Right kidney (tissue), 1 donor: ENCODE measurements around the gene FBXL7.

Source experiments
- DNase-seq: peaks from one replicate; pipeline ENCODE4 v3.0.0-alpha.2; 2016

Gene FBXL7

GRCh38 chr5:15614679-15615078, 114.7 kb downstream of the FBXL7 start:
- no peak for DNase-seq

GRCh38 chr5:15615859-15616258, 115.9 kb downstream of the FBXL7 start:
- no peak for DNase-seq

GRCh38 chr5:15618938-15619337, 119.0 kb downstream of the FBXL7 start:
- DNase-seq = no peak

GRCh38 chr5:15620501-15620900, 120.5 kb downstream of the FBXL7 start:
- DNase-seq = no peak

GRCh38 chr5:15621094-15621493, 121.1 kb downstream of the FBXL7 start:
- no peak for DNase-seq

GRCh38 chr5:15623794-15624193, 123.8 kb downstream of the FBXL7 start:
- no peak for DNase-seq

- no peak for DNase-seq
Observed at GRCh38 chr5:15627109-15627508, 127.1 kb downstream of the FBXL7 start.

- DNase-seq = no peak
Observed at GRCh38 chr5:15627647-15628046, 127.7 kb downstream of the FBXL7 start.

GRCh38 chr5:15630441-15630840, 130.5 kb downstream of the FBXL7 start:
- no peak for DNase-seq

GRCh38 chr5:15634591-15635288, 134.8 kb downstream of the FBXL7 start:
- no peak for DNase-seq

GRCh38 chr5:15635289-15635616, 135.3 kb downstream of the FBXL7 start:
- DNase-seq = no peak

- no peak for DNase-seq
Observed at GRCh38 chr5:15637345-15637744, 137.4 kb downstream of the FBXL7 start.

- DNase-seq = no peak
Observed at GRCh38 chr5:15637886-15638285, 137.9 kb downstream of the FBXL7 start.

GRCh38 chr5:15638296-15638695, 138.3 kb downstream of the FBXL7 start:
- no peak for DNase-seq

- DNase-seq = no peak
Observed at GRCh38 chr5:15639288-15639687, 139.3 kb downstream of the FBXL7 start.

- no peak for DNase-seq
Observed at GRCh38 chr5:15640116-15640515, 140.1 kb downstream of the FBXL7 start.

- no peak for DNase-seq
Observed at GRCh38 chr5:15643731-15644130, 143.8 kb downstream of the FBXL7 start.

- no peak for DNase-seq
Observed at GRCh38 chr5:15645381-15646160, 145.6 kb downstream of the FBXL7 start.

GRCh38 chr5:15646371-15646770, 146.4 kb downstream of the FBXL7 start:
- DNase-seq = no peak

GRCh38 chr5:15647251-15647650, 147.3 kb downstream of the FBXL7 start:
- DNase-seq = no peak

- DNase-seq = no peak
Observed at GRCh38 chr5:15650266-15650665, 150.3 kb downstream of the FBXL7 start.

- no peak for DNase-seq
Observed at GRCh38 chr5:15654779-15655178, 154.8 kb downstream of the FBXL7 start.

GRCh38 chr5:15655683-15656082, 155.7 kb downstream of the FBXL7 start:
- no peak for DNase-seq

GRCh38 chr5:15664961-15665360, 165.0 kb downstream of the FBXL7 start:
- no peak for DNase-seq
